PC-3 (cell line): ENCODE data around the gene SCNN1B.

Experiments
- EZH2 ChIP-seq: fragments of 300-600 bp; sonication (generic); IDR thresholded peaks from one replicate; pipeline ENCODE4 v1.6.1; 2017; ENCODE audit warnings: antibody characterized with exemption, mild to moderate bottlenecking, low read length; ENCODE audit not compliant: unreplicated experiment
- EZH2phosphoT487 ChIP-seq: fragments of 300-600 bp; sonication (generic); IDR thresholded peaks from 2 replicates; pipeline ENCODE4 v1.6.1; 2018; ENCODE audit warnings: mild to moderate bottlenecking, antibody characterized with exemption, low read length, borderline replicate concordance
- TF ChIP-seq, protein P1 (sequence below): fragments of 300-600 bp; sonication (generic); conservative IDR thresholded peaks from 2 replicates; pipeline ENCODE4 v1.5.1; 2017; ENCODE audit warnings: antibody characterized with exemption, low read depth, mild to moderate bottlenecking, low read length

- TF ChIP-seq, protein P1, sequence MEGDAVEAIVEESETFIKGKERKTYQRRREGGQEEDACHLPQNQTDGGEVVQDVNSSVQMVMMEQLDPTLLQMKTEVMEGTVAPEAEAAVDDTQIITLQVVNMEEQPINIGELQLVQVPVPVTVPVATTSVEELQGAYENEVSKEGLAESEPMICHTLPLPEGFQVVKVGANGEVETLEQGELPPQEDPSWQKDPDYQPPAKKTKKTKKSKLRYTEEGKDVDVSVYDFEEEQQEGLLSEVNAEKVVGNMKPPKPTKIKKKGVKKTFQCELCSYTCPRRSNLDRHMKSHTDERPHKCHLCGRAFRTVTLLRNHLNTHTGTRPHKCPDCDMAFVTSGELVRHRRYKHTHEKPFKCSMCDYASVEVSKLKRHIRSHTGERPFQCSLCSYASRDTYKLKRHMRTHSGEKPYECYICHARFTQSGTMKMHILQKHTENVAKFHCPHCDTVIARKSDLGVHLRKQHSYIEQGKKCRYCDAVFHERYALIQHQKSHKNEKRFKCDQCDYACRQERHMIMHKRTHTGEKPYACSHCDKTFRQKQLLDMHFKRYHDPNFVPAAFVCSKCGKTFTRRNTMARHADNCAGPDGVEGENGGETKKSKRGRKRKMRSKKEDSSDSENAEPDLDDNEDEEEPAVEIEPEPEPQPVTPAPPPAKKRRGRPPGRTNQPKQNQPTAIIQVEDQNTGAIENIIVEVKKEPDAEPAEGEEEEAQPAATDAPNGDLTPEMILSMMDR: no peak
- TF ChIP-seq EZH2phosphoT487 (no peak), EZH2 (no peak)
Measured at GRCh38 chr16:23377071-23377931, 75.2 kb downstream of the SCNN1B start.
